Activated T-cell treated with anti-CD3 and anti-CD28 coated beads, Interleukin-2, amount 50 U/mL, for 24 hours (primary cell): ENCODE data around the gene TELO2.

Experiments
- DNase-seq: peaks from one replicate; pipeline ENCODE4 v3.0.0-alpha.2; 2020
- H3K27ac Mint-ChIP-seq: 2 replicates; pipeline ENCODE4 v1.8.0; 2020; ENCODE audit warnings: mild to moderate bottlenecking, mixed read lengths
- H3K27me3 Mint-ChIP-seq: 2 replicates; pipeline ENCODE4 v1.8.0; 2020; ENCODE audit warnings: mixed read lengths
- H3K36me3 Mint-ChIP-seq: 2 replicates; pipeline ENCODE4 v1.8.0; 2020; ENCODE audit warnings: low read depth, mixed read lengths
- H3K4me1 Mint-ChIP-seq: 2 replicates; pipeline ENCODE4 v1.8.0; 2020; ENCODE audit warnings: low read depth, mixed read lengths
- H3K4me3 Mint-ChIP-seq: 2 replicates; pipeline ENCODE4 v1.8.0; 2020; ENCODE audit warnings: mild to moderate bottlenecking, moderate library complexity, mixed read lengths
- H3K9me3 Mint-ChIP-seq: 2 replicates; pipeline ENCODE4 v1.8.0; 2020; ENCODE audit warnings: mixed read lengths

Gene TELO2

DNA sequence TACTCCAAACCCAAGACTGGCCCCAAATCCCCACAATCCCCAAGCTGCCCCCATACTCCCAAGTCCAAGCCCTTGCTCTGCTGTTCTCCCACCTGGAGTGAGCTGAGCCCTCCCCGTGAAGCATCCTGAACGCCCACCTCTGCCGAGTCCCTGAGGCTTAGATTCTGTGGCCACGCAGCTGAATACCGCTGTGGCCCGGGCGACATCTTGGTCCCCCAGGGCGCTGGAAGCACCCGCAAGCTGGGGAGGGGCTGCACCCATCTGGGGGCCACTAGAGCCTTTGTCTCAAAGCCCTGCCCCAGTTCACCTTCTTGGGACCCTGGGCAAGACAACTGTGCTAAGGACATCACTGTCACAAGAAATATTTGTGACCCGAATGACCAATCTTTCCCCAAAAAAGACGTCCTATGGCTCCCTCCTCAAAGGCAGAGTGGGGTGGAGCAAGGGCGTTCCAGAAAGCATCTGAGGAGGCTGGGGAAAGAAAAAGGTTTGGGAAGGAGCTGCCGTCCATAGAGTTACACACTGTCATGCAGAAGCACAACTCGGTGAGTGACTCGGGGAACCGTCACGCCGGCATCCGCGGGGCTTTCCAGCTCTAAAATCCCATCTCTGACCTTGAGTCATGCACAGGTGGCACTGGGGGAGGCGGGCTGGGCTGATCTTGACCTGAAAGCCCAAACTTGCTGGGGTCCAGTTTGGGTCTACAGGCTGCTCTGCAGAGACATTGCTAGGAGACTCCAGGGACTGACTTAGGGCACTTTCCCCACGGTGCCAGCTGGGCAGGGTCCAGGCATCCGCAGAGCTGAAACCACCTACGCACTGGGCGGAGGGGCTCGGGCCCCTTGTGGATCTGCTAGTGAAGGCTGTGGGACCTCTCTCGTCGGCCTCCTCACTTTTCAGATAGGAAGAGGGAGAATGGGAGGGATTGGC, 11.0 kb upstream of the TELO2 start:
- no peaks in the 10 kb centered on the region for H3K36me3 Mint-ChIP-seq
- H3K27ac Mint-ChIP-seq: no peak overlapping the region
- DNase-seq: no peak
- no peak overlapping the region for H3K4me3 Mint-ChIP-seq
- H3K27me3 Mint-ChIP-seq: no peaks in the 10 kb centered on the region
- H3K9me3 Mint-ChIP-seq: no peaks in the 10 kb centered on the region
- no peaks in the 10 kb centered on the region for H3K4me1 Mint-ChIP-seq

DNA sequence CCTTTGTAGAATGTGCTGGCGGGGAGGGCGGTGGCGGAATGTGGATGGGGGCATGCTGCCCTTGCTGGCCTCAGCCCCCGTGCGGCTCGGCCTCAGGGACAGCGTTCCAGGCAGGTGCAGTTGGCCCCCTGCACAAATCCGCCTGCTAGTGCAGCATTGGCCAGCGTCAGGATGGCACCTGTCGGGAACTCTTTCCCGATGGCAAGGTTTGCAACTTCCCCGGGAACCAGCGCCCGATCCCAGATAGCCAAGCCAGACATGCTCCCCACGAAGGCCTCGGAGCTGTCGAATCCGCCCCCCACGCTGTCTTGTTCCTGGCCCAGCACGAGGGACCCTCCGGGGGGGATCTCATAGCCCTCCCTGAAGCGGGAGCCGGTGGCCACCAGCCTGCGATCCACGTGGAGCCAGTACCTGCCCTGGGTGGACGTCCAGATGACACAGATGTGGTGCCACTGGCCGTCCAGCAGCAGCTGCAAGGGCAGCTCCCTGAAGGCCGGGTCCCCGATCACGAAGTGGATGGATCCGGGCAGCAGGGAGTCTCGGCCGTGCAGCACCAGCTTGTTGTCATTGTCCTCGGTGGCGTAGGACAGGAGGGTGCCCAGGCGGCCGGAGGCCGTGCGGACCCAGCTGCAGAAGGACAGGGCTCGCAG, 7.2 kb upstream of the TELO2 start:
- Mint-ChIP-seq H3K4me3 (no peak overlapping the region), H3K9me3 (no peaks in the 10 kb centered on the region), H3K4me1 (no peaks in the 10 kb centered on the region), H3K36me3 (no peaks in the 10 kb centered on the region), H3K27ac (no peak overlapping the region), H3K27me3 (no peaks in the 10 kb centered on the region)
- DNase-seq: no peak

DNA sequence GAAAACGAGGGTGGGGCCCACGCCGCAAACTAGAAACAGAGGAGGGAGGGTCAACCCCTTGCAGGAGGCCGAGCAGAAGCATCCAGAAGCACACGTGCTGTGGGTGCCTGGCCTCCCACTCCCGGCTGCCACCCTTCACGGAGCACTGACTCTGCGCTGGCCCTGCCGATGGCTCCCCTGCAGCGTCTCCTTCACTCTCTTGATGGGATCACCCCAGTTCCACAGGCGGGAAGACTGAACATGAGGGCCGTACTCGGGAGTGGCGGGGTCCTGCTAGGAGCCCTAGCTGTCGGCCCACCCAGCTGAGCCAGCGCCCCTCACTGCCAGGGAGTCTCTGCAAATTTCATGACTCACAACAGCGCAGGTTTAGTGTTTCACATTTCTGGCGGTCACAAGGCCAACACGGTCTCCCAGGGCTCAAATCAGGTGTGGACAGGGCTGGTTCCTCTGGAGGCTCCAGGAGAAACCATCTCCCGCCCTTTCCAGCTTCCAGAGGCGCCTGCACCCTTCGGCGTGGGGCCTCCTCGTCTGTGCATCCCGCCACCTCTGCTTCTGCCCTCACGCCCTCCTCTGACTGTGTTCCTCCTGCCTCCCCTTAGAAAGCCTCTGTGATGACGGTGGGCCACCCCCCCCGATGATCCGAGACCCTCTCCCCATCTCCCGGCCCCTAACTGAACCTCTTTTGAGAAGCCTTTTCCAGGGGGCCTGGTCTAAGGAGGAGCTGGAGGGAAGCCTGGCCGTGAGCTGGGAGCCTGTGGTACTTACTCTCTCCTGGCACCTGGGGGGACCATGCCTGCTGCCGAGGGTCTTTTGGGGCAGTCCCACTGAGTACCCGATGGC, 6.4 kb upstream of the TELO2 start:
- no peak for DNase-seq
- no peaks in the 10 kb centered on the region for H3K4me1 Mint-ChIP-seq
- H3K9me3 Mint-ChIP-seq: no peaks in the 10 kb centered on the region
- H3K4me3 Mint-ChIP-seq: no peak overlapping the region
- H3K27ac Mint-ChIP-seq: no peak overlapping the region
- H3K27me3 Mint-ChIP-seq: no peaks in the 10 kb centered on the region
- H3K36me3 Mint-ChIP-seq: no peaks in the 10 kb centered on the region

DNA sequence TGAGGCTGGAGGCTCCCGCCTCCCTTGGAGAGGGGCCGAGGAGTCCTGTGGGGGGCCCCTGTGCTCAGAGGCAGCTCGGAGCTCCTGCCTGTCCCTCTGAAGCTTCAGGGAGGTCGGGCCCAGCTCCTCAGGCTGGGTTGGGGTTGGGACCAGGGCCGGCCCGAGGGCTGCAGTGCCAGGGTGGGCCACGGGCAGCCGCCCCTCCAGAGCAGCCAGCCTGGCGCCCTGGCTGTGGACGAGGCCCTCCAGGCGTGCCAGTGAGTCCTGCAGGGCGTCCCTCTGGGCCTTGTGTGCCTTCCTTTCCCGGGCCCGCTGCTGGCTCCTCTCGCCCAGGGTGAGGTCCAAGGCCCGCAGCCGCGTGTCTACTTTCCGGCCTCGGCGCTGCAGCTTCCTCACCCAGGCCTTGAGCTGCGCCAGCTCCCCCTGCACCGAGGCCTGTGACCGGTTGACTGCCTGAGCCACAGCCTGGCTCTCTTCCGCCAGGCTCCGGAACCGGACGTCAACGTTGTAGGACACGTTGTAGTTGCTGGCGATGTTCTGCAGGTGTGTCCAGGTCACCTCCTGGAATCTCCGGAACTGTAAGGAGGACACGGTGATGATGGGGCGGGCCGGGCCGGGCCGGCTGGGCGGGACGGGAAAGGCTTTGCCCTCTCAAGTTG, 5.6 kb upstream of the TELO2 start:
- no peaks in the 10 kb centered on the region for H3K9me3 Mint-ChIP-seq
- H3K4me1 Mint-ChIP-seq: peaks cover 4% of the 10 kb centered on the region
- no peak overlapping the region for H3K27ac Mint-ChIP-seq
- DNase-seq: no peak
- H3K27me3 Mint-ChIP-seq: no peaks in the 10 kb centered on the region
- no peaks in the 10 kb centered on the region for H3K36me3 Mint-ChIP-seq
- H3K4me3 Mint-ChIP-seq: no peak overlapping the region

DNA sequence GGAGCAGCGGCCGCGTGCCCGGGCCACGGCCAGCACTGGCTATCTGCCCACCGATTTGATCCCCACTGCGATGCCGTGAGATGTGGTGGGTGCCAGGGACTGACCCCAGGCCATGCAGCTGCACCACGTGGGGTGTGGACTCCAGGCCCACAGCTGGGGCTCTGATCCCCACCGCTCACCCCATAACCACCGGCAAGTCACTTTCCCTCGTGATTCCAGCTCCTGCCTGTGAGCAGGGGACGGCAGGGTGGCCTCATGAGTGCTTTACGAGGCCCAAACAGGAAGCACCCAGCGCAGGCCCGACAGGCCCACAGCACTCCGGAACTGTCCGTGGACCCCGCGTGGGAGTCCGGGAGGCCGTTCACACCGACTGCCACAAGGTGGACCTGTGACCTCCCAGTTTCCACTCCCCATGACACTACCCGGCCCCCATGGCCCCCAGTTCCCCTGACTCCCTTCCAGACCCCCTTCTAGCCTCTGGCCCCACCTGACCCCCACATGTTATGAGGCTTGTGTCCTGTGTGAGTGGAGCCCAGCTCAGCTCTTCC, 5.0 kb upstream of the TELO2 start:
- Mint-ChIP-seq H3K4me1 (peaks cover 9% of the 10 kb centered on the region), H3K9me3 (no peaks in the 10 kb centered on the region), H3K27ac (no peak overlapping the region), H3K27me3 (no peaks in the 10 kb centered on the region), H3K4me3 (no peak overlapping the region), H3K36me3 (peaks cover 2% of the 10 kb centered on the region)
- DNase-seq: no peak

DNA sequence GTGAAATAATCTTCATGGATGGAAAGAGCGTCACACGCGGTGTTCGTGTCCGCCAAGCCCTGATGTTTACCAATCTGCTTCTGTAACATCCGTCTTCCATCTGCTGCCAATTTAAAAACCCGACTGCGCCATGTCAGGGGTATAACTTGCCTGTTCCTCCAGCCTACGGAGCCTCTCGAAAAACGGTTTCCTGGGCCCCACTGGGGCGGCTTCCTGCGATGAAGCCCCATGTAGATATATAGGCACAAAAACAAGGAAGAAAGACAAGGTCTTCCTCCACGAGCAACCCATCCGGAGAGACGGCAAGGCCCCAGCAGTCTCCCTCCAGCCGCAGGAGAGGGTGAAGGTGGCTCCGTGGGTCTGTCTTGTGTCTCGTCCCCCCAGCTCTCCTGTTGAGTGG, 4.5 kb upstream of the TELO2 start, which contains the start of gene PTX4:
Gene PTX4, minus strand, starts transcription at position 326 of the 400 bp plus-strand sequence. Its CDS starts 35 bp downstream, at position 291.
- peaks cover 9% of the 10 kb centered on the region for H3K4me1 Mint-ChIP-seq
- H3K27me3 Mint-ChIP-seq: no peaks in the 10 kb centered on the region
- no peak for DNase-seq
- peaks cover 2% of the 10 kb centered on the region for H3K36me3 Mint-ChIP-seq
- H3K27ac Mint-ChIP-seq: no peak within 1 kb of the TSS
- H3K4me3 Mint-ChIP-seq: no peak within 1 kb of the TSS
- H3K9me3 Mint-ChIP-seq: no peaks in the 10 kb centered on the region

DNA sequence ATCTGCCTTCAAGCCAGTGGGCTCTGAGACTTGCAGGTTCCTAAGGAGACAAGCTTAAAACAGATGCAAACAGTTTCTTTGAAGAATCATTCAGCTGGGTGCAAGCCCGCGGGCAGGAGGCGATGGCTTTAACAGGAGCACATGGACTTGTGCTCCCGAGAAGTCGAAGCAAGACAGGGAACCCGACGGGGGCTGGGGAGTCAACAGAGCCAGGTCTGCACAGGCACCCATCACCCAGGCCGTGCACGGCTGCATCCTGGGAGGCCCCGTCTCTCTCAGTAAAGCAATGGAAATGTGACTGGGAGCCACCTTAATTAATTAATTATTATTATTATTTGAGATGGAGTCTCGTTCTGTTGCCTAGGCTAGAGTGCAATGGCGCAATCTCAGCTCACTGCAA, 4.1 kb upstream of the TELO2 start:
- no peak overlapping the region for H3K27ac Mint-ChIP-seq
- H3K36me3 Mint-ChIP-seq: peaks cover 5% of the 10 kb centered on the region
- H3K27me3 Mint-ChIP-seq: no peaks in the 10 kb centered on the region
- H3K9me3 Mint-ChIP-seq: no peaks in the 10 kb centered on the region
- H3K4me3 Mint-ChIP-seq: no peak overlapping the region
- no peak for DNase-seq
- peaks cover 11% of the 10 kb centered on the region for H3K4me1 Mint-ChIP-seq

DNA sequence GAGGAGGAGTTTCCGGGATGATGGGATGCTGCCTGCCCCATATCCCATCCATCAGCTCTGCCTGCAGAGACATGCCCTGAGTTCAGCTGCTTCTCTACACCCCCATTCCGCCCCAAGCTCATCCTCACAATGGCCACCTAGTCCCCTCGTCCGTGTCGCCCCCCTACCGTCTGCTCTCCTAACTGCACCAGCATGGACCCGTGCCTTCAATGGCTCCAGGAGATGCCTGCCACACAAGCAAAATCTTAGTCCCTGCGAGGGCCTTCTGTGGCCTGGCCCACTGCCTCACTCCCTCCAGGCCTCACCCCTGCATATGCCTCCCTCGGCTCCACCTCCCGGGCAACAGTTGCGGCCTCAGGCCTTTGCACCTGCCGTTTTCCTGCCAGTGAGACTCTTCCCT, 1.8 kb upstream of the TELO2 start:
- peaks cover 28% of the 10 kb centered on the region for H3K36me3 Mint-ChIP-seq
- H3K9me3 Mint-ChIP-seq: no peaks in the 10 kb centered on the region
- no peak overlapping the region for H3K27ac Mint-ChIP-seq
- peaks cover 23% of the 10 kb centered on the region for H3K4me1 Mint-ChIP-seq
- no peaks in the 10 kb centered on the region for H3K27me3 Mint-ChIP-seq
- no peak overlapping the region for H3K4me3 Mint-ChIP-seq
- no peak for DNase-seq

DNA sequence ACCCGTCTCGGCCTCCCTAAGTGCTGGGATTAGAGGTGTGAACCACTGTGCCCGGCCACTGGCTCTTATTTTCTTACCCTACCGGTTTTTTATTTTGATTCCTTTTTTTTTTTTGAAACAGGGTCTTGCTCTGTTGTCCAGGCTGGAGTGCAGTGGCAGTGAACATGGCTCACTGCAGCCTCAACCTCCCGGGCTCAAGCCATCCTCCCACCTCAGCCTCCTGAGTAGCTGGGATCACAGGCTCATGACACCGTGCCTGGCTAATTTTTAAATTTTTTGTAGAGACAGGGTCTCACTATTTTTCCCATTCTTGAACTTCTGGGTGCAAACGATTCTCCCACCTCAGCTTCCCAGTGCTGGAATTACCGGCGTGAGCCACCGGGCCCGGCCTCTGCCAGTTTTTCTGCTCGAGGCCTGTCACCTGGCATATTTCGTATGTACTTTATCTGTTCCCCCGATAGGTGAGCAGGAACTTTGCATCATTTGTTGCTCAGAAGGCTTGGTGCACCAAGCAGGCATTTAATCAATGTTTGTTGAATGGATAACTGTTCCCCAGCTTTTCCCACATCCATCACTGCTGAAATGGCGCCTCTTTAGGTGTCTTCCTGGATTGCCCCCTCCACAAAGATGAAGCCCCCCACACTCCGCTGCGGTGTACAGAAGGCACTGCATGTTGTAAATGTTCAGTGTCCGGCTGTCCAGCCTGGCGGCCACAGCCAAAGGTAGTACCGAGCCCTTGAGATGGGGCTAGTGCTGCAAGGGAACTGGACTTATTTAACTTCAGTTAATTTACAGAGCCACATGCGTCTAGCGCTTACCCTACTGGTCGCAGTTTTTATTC, 858 bp upstream of the TELO2 start:
- no peak for DNase-seq
- H3K36me3 Mint-ChIP-seq: peaks cover 37% of the 10 kb centered on the region
- peaks cover 23% of the 10 kb centered on the region for H3K4me1 Mint-ChIP-seq
- no peaks in the 10 kb centered on the region for H3K27me3 Mint-ChIP-seq
- peak overlapping the region; percentile 91 for H3K4me3 Mint-ChIP-seq
- H3K27ac Mint-ChIP-seq: peak overlapping the region; percentile 99
- no peaks in the 10 kb centered on the region for H3K9me3 Mint-ChIP-seq

DNA sequence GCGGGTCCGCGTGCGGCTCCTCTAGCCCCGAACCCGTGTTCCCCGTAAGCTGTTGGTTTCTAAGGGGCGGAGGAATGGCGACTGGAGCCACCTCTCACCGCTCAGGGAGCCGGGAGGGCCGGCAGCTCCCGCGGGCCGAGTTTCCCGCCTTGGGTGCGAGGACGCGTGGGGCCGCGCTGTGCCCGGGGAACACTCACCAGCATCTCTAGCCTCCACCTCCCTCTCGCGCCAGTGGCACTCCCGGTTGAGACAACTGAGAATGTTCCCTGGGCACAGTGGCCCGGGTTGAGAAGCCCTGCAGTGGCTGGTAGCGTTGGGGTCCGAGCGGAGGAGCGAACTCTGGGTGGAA, 560 bp downstream of the TELO2 start:
- peak overlapping the region; percentile 99 for H3K27ac Mint-ChIP-seq
- H3K27me3 Mint-ChIP-seq: no peaks in the 10 kb centered on the region
- no peaks in the 10 kb centered on the region for H3K9me3 Mint-ChIP-seq
- peak overlapping the region; percentile 91 for H3K4me3 Mint-ChIP-seq
- H3K36me3 Mint-ChIP-seq: peaks cover 51% of the 10 kb centered on the region
- no peak for DNase-seq
- peaks cover 23% of the 10 kb centered on the region for H3K4me1 Mint-ChIP-seq

DNA sequence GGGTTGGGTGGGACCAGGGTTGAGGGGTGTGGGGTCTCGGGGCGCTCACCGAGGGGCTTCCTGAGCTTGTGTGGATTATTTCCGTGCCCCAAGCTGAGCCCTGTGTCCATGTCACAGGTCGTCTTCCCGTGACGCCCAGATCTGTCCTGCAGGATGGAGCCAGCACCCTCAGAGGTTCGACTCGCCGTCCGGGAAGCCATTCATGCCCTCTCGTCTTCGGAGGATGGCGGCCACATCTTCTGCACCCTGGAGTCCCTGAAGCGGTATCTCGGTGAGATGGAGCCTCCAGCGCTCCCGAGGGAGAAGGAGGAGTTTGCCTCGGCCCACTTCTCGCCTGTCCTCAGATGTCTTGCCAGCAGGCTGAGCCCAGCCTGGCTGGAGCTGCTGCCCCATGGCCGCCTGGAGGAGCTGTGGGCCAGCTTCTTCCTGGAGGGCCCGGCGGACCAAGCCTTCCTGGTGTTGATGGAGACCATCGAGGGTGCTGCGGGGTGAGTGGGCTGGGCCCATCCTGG, 1.0 kb downstream of the TELO2 start:
- H3K27ac Mint-ChIP-seq: peak overlapping the region; percentile 99

DNA sequence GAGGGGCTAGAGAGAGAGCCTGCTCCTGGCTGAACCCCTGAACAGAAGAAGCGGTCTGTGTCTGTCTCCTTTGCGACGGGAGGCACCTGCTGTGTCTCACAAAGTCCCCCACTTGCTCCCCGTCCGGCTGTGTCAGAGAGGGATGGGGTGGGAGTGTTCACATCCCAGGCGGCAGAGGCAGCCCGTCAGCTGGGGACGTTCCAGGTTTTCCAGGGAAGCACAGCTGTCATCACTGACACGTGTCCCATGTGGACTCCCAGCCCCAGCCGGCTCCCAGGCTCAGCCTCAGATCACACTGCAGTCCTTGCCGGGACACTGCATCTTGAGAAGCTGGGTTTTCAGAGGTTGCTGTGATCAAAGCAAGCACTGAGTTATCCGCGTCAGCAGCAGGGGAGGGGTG, 1.6 kb downstream of the TELO2 start:
- Mint-ChIP-seq H3K27ac (peak overlapping the region; percentile 99), H3K27me3 (no peaks in the 10 kb centered on the region), H3K4me3 (peak overlapping the region; percentile 91), H3K4me1 (peaks cover 23% of the 10 kb centered on the region), H3K36me3 (peaks cover 59% of the 10 kb centered on the region), H3K9me3 (no peaks in the 10 kb centered on the region)
- no peak for DNase-seq

More for the DNA sequence above, 1.0 kb downstream of the TELO2 start:
- Mint-ChIP-seq H3K36me3 (peaks cover 55% of the 10 kb centered on the region), H3K4me1 (peaks cover 23% of the 10 kb centered on the region), H3K9me3 (no peaks in the 10 kb centered on the region), H3K4me3 (peak overlapping the region; percentile 91), H3K27me3 (no peaks in the 10 kb centered on the region)
- DNase-seq: no peak

DNA sequence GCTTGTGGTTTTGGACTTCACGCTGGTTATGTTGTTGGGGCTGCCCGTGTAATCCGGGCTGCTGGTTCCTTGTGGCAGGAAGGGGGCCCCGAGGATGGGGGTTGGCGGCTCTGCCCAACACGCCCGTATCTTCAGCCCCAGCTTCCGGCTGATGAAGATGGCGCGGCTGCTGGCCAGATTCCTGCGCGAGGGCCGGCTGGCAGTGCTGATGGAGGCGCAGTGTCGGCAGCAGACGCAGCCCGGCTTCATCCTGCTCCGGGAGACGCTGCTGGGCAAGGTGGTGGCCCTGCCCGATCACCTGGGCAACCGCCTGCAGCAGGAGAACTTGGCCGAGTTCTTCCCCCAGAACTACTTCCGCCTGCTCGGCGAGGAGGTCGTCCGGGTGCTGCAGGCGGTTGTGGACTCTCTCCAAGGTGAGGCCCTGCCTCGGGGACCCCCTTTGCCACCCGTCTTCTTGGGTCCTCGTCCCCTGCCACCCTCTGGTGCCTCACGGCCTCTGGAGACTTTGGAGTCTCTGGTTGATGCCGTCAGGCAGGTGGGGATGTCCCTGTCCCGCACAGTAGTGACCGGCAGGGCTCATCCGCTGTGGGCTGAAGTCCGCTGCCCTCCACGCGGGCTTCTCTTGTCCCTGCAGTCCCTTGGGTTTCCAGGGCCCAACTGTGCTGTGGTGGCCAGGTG, 2.2 kb downstream of the TELO2 start:
- Mint-ChIP-seq H3K27ac (no peak overlapping the region), H3K36me3 (peaks cover 60% of the 10 kb centered on the region), H3K4me1 (peaks cover 23% of the 10 kb centered on the region), H3K27me3 (no peaks in the 10 kb centered on the region), H3K9me3 (no peaks in the 10 kb centered on the region), H3K4me3 (peak overlapping the region; percentile 91)
- DNase-seq: no peak
